ENCODE measurements around the gene TMEM89. TPM values are rescaled to one million over a fixed set of nuclear protein-coding genes. Genes with fewer than 3 reads are reported as not detected.

TMEM89 gene
- total RNA-seq, 1 donor from 2014 or later, result 0.70 TPM

DNA sequence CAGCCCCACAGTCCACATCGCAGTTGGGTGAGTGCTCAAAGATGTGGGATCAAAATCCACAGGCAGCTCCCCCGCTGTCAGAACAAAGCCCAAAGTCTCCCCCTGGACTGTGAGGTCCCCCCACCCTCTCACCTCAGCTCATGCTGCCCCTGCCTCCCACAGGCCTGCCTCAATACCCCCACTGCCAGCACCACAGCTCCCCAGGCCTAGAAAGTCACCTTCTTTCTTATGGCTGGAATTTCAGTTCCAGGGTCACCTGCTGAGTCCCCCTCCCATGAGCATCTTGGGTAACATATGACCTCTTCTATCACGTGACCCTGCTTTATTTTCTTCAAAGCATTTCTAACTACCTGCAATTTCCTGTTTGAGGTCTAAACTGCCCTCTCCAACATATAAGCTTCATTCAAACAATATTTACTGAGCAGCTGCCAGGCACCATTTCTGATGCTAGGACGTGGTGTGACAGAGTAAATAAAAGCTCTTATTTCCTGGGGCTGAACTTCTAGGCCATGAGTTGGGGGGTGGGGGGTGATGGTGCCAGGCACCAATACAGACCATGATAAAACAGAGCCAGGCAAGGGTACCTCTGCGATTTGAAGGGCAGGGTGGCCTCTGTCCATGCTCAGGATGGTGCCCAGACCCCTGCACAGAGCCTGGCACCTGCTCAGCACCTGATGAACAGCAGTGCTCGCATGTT lies 2.4 kb upstream of the TMEM89 start:
- Mint-ChIP-seq H3K4me3 (ENCODE audit: unreplicated experiment) (no peak overlapping the region), H3K9me3 (ENCODE audit: low read depth) (no peaks in the 10 kb centered on the region), H3K4me1 (ENCODE audit: low read depth) (peaks cover 27% of the 10 kb centered on the region), H3K27ac (ENCODE audit: unreplicated experiment) (peak overlapping the region; percentile 27), H3K27me3 (ENCODE audit: low read depth) (no peaks in the 10 kb centered on the region), H3K36me3 (ENCODE audit: low read depth) (peaks cover 29% of the 10 kb centered on the region)
- no peak for DNase-seq (ENCODE audit: low spot score)
- TF ChIP-seq, protein P1, sequence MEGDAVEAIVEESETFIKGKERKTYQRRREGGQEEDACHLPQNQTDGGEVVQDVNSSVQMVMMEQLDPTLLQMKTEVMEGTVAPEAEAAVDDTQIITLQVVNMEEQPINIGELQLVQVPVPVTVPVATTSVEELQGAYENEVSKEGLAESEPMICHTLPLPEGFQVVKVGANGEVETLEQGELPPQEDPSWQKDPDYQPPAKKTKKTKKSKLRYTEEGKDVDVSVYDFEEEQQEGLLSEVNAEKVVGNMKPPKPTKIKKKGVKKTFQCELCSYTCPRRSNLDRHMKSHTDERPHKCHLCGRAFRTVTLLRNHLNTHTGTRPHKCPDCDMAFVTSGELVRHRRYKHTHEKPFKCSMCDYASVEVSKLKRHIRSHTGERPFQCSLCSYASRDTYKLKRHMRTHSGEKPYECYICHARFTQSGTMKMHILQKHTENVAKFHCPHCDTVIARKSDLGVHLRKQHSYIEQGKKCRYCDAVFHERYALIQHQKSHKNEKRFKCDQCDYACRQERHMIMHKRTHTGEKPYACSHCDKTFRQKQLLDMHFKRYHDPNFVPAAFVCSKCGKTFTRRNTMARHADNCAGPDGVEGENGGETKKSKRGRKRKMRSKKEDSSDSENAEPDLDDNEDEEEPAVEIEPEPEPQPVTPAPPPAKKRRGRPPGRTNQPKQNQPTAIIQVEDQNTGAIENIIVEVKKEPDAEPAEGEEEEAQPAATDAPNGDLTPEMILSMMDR (IDR thresholded peaks at IDR 0.05), result no peak

DNA sequence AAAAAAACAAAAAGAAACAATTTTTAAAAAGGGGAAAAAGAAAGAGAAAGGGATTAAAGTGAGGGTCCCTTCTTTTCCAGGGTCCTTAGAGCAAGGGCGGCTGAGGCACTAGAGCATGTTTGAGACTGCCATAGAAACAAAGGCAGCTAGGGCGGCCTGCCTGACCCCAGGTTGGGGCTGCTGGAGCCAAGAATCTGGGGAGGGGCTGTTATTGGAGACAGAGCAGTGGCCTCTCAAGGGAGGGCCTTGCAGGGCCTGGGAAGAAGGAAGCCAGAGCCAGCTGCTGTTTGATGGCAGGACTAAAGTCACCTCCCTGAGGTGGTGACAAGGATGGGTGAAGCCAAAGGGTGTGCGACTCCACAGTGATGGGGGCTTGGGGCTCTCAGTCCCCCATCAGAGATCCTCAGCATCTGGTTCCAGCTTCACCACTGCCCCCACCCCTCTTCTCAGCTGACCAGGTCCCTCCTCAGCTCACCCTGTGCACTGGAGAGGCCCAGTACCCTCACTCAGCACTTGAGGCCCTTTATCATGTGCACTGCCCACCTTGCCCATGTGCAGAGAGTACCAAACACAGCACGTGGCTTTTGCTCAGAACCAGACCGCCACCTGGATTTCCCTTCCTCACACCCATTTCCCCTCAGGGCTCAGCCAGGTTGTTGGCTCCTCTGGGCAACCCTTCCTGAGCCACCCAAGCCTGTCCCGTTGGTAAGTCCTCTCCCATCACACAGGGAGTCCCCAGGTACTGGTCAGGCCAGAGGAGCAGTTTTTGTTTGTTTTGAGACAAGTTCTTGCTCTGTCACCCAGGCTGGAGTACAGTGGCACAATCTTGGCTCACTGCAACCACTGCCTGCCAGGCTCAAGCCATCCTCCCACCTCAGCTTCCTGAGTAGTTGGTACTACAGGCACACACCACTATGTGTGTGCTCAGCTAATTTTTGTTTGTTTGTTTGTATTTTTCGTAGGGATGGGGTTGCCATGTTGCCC lies 1.7 kb downstream of the TMEM89 start:
- Mint-ChIP-seq H3K27me3 (ENCODE audit: low read depth) (no peaks in the 10 kb centered on the region), H3K9me3 (ENCODE audit: low read depth) (peaks cover 9% of the 10 kb centered on the region), H3K36me3 (ENCODE audit: low read depth) (peaks cover 12% of the 10 kb centered on the region), H3K4me3 (ENCODE audit: unreplicated experiment) (peak overlapping the region; percentile 22), H3K4me1 (ENCODE audit: low read depth) (peaks cover 46% of the 10 kb centered on the region), H3K27ac (ENCODE audit: unreplicated experiment) (peak overlapping the region; percentile 92)
- no peak for DNase-seq (ENCODE audit: low spot score)
- TF ChIP-seq, protein P1 (IDR thresholded peaks at IDR 0.05), result no peak

DNA sequence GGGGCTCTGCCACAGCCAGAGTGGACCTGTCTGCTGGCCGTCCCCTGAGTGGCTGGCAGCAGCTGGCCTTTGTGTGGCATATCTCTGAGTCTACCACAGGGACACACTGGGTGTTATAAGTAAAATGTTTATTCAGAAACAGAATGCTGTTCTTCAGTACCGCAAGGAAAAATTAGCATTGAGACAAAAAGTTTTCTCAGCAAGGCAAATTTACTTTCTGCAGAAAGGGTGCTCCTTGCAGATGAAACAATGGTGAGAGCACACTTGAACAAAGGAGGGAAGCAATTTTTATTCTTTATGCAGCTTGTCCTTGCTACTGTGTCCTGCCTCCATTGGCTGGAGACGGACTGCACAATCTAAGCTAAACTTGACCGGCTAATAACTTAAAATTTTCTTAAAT lies 4.0 kb downstream of the TMEM89 start:
- Mint-ChIP-seq H3K27me3 (ENCODE audit: low read depth) (no peaks in the 10 kb centered on the region), H3K36me3 (ENCODE audit: low read depth) (peaks cover 7% of the 10 kb centered on the region), H3K27ac (ENCODE audit: unreplicated experiment) (peak overlapping the region; percentile 92), H3K4me3 (ENCODE audit: unreplicated experiment) (no peak overlapping the region), H3K4me1 (ENCODE audit: low read depth) (peaks cover 51% of the 10 kb centered on the region), H3K9me3 (ENCODE audit: low read depth) (peaks cover 9% of the 10 kb centered on the region)
- no peak for DNase-seq (ENCODE audit: low spot score)
- TF ChIP-seq, protein P1 (IDR thresholded peaks at IDR 0.05), result no peak

DNA sequence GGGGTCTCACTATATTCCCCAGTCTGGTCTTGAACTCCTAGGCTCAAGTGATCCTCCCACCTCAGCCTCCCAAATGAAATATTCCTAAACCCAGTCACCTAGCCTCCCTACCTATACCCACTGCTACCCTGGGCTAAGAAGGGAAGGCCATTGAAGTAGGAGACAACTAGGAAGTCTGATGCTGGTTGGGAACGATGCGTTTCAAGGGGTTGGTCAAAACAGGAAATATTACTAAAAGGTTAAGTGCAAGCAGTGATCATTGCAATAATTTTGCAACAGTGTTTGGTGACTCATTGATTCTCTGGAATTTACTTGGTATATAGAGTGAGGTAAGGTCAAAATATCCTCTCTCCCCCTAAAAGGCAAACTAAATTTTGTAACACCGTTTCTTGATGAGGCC lies 7.5 kb downstream of the TMEM89 start:
- no peaks in the 10 kb centered on the region for H3K27me3 Mint-ChIP-seq (ENCODE audit: low read depth)
- H3K9me3 Mint-ChIP-seq (ENCODE audit: low read depth), result peaks cover 9% of the 10 kb centered on the region
- peak overlapping the region; percentile 25 for H3K27ac Mint-ChIP-seq (ENCODE audit: unreplicated experiment)
- H3K4me1 Mint-ChIP-seq (ENCODE audit: low read depth), result peaks cover 36% of the 10 kb centered on the region
- TF ChIP-seq, protein P1 (IDR thresholded peaks at IDR 0.05), result no peak
- no peak overlapping the region for H3K4me3 Mint-ChIP-seq (ENCODE audit: unreplicated experiment)
- peaks cover 7% of the 10 kb centered on the region for H3K36me3 Mint-ChIP-seq (ENCODE audit: low read depth)
- DNase-seq (ENCODE audit: low spot score), result no peak

DNA sequence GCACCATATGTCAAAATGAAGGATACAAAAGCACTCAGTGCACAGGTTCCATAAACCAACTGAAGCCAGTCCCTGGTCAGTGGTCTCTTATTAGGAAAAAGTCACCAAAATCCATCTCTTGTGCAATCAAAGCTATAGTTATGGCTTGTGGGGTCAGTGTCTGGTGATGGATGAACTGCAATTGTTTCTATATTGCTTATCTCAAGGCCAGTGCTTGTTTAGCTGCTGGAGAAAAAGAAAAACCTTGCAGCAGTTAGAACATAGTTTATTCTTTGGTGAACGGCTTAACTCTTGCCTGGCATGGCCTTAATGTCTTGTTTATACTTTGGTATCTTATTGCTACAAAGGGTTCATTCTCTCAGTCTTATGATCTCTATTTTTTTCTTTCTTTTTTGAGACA lies 9.3 kb downstream of the TMEM89 start:
- H3K4me1 Mint-ChIP-seq (ENCODE audit: low read depth), result peaks cover 30% of the 10 kb centered on the region
- TF ChIP-seq, protein P1 (IDR thresholded peaks at IDR 0.05), result no peak
- no peak overlapping the region for H3K27ac Mint-ChIP-seq (ENCODE audit: unreplicated experiment)
- DNase-seq (ENCODE audit: low spot score), result no peak
- H3K27me3 Mint-ChIP-seq (ENCODE audit: low read depth), result no peaks in the 10 kb centered on the region
- peaks cover 10% of the 10 kb centered on the region for H3K36me3 Mint-ChIP-seq (ENCODE audit: low read depth)
- H3K4me3 Mint-ChIP-seq (ENCODE audit: unreplicated experiment), result no peak overlapping the region
- peaks cover 4% of the 10 kb centered on the region for H3K9me3 Mint-ChIP-seq (ENCODE audit: low read depth)

Measured in chondrocyte (in vitro differentiated cells).